SK-N-SH treated with all-trans-retinoic acid at 6 μM for 48 hours (cell line): ENCODE results near the gene SBK1.
"Not testable (repeated sequence)": the region's sequence is repeated elsewhere in the genome, so short reads cannot be mapped to it uniquely, and the experiment has no call there.

ENCODE experiments used
- ISL1 ChIP-seq: fragments of 250-450 bp; sonication (Bioruptor Pico); IDR thresholded peaks from 2 replicates; pipeline ENCODE4 v2.1.2; 2022; ENCODE audit warnings: mild to moderate bottlenecking, moderate library complexity
- OSR1 ChIP-seq: fragments of 250-450 bp; sonication (Bioruptor Pico); IDR thresholded peaks from 2 replicates; pipeline ENCODE4 v1.8.0; 2022; ENCODE audit warnings: moderate library complexity, mild to moderate bottlenecking, inconsistent platforms
- PATZ1 ChIP-seq: fragments of 250-450 bp; sonication (Bioruptor Pico); IDR thresholded peaks from 2 replicates; pipeline ENCODE4 v1.8.0; 2020; ENCODE audit warnings: mild to moderate bottlenecking, moderate library complexity, borderline replicate concordance
- POU6F1 ChIP-seq: fragments of 250-450 bp; sonication (Bioruptor Pico); IDR thresholded peaks from 2 replicates; pipeline ENCODE4 v1.8.0; 2021; ENCODE audit warnings: low read depth, mild to moderate bottlenecking, moderate library complexity, borderline replicate concordance
- PPARA ChIP-seq: fragments of 250-450 bp; sonication (Bioruptor Pico); IDR thresholded peaks from 2 replicates; pipeline ENCODE4 v1.5.0; 2020; ENCODE audit warnings: mild to moderate bottlenecking, borderline replicate concordance
- ZFP3 ChIP-seq: fragments of 250-450 bp; sonication (Bioruptor Pico); IDR thresholded peaks from 2 replicates; pipeline ENCODE4 v1.5.0; 2020; ENCODE audit warnings: mild to moderate bottlenecking, moderate library complexity
- ZNF565 ChIP-seq: fragments of 450-650 bp; formaldehyde crosslinking; conservative IDR thresholded peaks from 2 replicates; pipeline ENCODE4 v1.5.0; 2020; ENCODE audit warnings: low read depth, mild to moderate bottlenecking, moderate library complexity
- TF ChIP-seq, protein P1 (sequence below): fragments of 250-450 bp; sonication (Bioruptor Pico); IDR thresholded peaks from 2 replicates; pipeline ENCODE4 v1.5.1; 2020; ENCODE audit warnings: low read depth, mild to moderate bottlenecking, moderate library complexity

DNA sequence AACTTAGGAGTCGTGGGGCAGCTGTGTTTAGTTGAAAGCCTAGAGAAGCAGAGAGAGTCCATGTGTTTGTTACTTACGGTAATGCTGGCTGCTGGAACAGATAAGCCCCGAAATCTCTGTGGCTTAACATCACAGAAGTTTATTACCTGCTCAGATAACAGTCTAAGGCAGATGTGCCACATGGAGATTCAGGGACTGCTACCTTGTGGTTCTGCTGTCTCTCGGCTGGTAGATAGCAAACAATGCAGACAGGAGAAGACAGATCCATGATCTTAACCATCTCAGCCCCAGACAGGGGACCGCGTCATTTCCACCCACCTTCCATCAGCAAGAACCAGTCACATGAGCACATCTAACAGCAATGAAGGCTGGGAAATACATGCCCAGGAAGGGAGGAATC, 40.3 kb downstream of the SBK1 start:
- TF ChIP-seq ZFP3 (CRISPR knock-in tag); ISL1 (CRISPR knock-in tag); POU6F1 (CRISPR knock-in tag); OSR1; ZNF565 (CRISPR knock-in tag); PATZ1 (CRISPR knock-in tag); PPARA (CRISPR knock-in tag): not testable (repeated sequence)
- TF ChIP-seq, protein P1, sequence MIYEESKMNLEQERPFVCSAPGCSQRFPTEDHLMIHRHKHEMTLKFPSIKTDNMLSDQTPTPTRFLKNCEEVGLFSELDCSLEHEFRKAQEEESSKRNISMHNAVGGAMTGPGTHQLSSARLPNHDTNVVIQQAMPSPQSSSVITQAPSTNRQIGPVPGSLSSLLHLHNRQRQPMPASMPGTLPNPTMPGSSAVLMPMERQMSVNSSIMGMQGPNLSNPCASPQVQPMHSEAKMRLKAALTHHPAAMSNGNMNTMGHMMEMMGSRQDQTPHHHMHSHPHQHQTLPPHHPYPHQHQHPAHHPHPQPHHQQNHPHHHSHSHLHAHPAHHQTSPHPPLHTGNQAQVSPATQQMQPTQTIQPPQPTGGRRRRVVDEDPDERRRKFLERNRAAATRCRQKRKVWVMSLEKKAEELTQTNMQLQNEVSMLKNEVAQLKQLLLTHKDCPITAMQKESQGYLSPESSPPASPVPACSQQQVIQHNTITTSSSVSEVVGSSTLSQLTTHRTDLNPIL, result not testable (repeated sequence)
